HG03060 (cell line): ENCODE results near the gene SLC22A13.
"Not testable (repeated sequence)": the region's sequence is repeated elsewhere in the genome, so short reads cannot be mapped to it uniquely, and the experiment has no call there.

Source experiments
- ATAC-seq: cut with Tn5 transposase; IDR thresholded peaks from one replicate; pipeline ENCODE4 v1.9.1; 2021; ENCODE audit warnings: low read depth, moderate number of reproducible peaks; ENCODE audit not compliant: unreplicated experiment

Gene SLC22A13

DNA sequence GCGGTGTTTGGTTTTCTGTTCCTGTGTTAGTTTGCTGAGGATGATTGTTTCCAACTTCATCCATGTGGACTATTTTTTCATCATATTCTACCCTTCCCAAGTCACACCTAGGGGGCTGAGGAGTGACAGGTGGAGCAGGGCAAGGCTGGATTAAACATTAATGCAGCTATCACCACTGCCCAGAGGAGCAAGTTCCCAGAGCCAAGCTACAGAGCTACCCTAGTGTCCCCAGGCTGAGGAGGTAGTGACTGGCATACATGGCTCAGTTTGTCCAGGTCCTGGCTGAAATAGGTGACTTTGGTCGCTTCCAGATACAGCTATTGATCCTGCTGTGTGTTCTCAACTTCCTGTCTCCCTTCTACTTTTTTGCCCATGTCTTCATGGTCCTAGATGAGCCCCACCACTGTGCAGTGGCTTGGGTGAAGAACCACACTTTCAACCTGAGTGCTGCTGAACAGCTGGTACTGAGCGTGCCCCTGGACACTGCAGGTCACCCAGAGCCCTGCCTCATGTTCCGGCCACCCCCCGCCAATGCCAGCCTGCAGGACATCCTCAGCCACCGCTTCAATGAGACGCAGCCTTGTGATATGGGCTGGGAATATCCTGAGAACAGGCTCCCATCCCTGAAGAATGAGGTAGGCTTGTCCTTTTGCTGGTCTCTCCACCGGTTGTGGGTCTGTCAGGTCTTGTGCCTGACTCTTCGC lies at the start of gene SLC22A13:
TSS of gene SLC22A13 (plus strand) at position 209 of the 704 bp plus-strand sequence. CDS start at position 258, 49 bp downstream.
- no peak for ATAC-seq

GRCh38 chr3:38219609-38220197 lies 45.9 kb upstream of the SLC22A13 start:
- ATAC-seq, result no peak

DNA sequence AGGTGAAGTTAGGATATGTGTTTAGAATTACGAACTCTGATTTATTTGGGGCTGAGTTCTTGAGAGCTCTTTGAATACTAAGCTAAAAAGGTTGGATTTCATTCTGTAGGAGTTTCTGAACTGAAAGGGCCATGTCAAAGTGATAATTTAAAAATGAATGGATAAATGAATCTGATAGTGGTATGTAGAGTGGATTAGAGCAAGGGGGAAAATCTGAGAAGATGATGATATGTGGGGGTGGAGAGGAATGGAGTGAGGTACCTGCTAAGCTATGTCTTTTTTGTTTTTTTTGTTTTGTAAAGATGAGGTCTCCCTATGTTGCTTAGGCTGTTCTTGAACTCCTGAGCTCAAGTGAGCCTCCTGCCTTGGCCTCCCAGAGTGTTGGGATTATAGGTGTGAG lies 44.6 kb upstream of the SLC22A13 start:
- no peak for ATAC-seq

DNA sequence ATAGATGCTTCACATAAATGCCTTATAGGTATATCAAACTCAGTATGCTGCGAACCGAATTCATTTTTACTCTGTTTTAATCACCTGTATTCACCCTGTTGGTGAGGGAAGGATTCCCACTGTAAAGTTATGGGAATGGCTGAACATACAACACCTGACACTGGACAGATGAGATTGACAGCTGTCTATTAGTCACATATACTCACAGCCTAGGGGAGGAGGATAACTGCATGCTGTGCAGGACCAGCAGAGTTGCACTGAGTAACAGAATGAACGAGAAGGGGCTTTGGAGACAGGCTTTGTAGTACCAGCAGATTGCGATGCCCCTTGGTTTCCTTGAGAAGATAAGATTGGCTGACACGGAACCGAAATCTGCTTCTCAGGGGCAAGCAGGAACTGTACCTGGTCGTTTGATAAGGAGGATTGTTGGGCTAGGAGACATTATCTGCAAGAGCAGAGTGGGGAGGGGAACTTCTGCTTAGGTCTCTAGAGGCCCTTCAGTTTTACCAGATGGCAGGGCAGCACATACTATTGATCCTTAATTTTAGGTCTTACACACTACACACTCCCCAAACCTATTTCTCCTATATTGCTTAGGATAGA lies 43.5 kb upstream of the SLC22A13 start:
- no peak for ATAC-seq

- no peak for ATAC-seq
Measured at GRCh38 chr3:38224357-38224756, 41.3 kb upstream of the SLC22A13 start.

GRCh38 chr3:38226273-38226672 lies 39.3 kb upstream of the SLC22A13 start:
- no peak for ATAC-seq

DNA sequence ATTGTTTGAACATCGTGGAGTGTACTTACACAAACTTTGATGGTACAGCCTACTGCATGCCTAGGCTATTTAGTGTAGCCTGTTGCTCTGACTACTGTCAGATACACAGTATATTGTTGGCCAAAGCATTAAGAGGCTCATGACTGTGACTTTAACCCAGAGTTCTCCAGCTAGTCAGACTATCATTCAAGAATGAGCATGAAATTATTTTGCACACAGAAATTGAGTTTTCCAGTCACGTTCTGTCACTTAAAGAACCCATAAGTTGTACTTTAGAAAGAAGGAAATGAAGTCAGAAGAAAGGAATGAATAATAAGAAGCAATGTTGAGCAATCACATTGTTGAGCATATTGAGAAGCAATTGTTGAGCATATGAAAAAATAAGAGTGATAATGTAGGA lies 37.6 kb upstream of the SLC22A13 start:
- ATAC-seq, result no peak

DNA sequence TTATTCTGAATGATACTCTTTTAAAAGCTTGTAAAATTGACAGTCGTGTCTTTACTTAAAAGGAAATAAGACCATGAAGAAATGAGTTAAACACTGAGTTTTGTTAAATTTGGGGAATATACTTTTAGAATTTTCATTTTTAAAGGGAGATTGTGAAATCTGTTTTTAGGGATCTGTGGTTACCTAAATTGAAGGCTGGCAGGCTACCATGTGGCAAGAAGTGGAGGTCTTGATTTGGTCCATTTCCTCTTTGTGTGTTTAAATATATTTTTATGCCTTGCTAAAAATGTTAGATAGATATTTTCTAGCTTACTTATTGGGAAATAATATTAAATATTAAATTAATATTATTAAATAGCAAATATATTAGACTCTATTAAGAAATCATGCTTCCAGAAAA lies 36.6 kb upstream of the SLC22A13 start:
- no peak for ATAC-seq

GRCh38 chr3:38232701-38233100 lies 32.9 kb upstream of the SLC22A13 start:
- ATAC-seq, result no peak

DNA sequence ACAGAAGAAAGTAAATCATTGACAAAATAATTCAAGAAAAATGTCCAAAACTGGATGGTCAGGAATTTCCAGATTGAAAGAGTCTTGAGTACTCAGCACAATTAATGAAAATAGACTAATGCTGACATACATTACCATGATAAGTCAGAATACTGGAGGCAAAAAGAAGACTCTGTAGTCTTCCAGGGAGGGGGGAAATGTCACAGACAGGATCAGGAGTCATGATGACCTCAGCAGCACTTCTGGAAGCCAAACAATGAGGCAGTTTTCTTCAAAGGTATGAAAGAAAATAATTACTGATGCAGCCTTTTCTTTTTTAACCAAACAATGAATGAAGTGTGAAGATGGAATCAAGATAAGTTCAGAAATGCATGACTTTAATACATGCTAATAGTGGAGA lies 30.1 kb upstream of the SLC22A13 start:
- ATAC-seq, result no peak

- no peak for ATAC-seq
Measured at GRCh38 chr3:38238416-38239008, 27.1 kb upstream of the SLC22A13 start.

- not testable (repeated sequence) for ATAC-seq
Measured at GRCh38 chr3:38242812-38243211, 22.8 kb upstream of the SLC22A13 start.

GRCh38 chr3:38245930-38246329 lies 19.7 kb upstream of the SLC22A13 start:
- no peak for ATAC-seq

GRCh38 chr3:38247366-38248035 lies 18.1 kb upstream of the SLC22A13 start:
- ATAC-seq, result no peak

DNA sequence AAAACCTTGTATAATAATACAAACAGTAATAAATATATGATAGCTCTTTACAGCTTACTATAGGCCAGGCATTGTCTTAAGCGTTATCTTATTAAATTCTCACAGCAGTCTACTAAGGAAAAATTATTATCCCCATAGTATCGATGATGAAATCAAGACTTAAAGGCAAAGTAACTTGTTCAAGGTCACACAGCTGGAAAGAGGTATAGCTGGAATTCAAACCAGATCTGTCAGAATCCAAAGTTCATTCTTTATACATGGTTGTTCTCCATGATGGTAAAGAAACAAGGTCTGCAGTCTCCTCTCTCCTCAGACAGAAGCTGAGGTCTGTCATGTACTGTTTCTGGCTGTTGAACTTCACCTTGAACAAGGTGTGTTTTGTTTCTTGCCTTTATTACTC lies 15.4 kb upstream of the SLC22A13 start:
- ATAC-seq, result no peak

- ATAC-seq, result no peak
Measured at GRCh38 chr3:38251197-38251596, 14.4 kb upstream of the SLC22A13 start.

- no peak for ATAC-seq
Measured at GRCh38 chr3:38253704-38254103, 11.9 kb upstream of the SLC22A13 start.

DNA sequence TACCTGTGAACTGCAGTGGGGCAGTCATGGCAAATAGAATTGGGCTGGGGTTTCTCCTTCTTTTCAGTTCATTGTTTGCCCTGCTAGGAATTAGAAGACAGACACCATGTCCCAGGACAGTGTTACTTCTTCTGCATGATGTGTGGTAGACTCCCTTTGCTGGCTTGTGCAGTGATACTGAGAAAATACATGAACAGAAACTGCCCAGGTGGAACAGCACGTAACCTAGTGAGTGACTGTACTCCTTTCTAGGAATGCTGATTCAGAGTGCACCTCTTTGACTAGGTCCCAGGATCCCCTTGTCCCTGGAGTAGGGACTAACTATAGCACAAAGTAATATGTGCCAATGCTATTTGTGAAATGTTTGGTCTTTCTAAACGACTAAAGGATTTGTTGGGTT lies 10.7 kb upstream of the SLC22A13 start:
- ATAC-seq, result no peak

DNA sequence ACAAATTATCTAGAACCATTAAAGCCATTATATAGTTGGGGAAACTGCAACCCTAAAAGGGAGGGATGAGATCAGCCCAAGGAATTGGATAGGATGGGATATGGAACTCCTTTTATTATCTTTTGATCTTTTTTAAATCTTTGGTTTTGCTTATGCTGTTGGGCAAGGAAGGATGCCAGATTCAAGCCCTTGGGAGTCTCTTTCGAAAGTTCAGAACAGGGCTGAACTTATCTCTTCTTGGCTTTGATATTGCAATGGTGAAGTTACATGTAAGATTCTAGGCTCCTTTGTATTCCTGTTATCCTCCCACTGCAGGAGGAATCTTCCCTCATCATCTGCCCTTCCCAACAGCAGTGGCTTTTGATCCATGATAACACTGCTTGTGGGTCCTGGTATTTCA lies 10.0 kb upstream of the SLC22A13 start:
- no peak for ATAC-seq

DNA sequence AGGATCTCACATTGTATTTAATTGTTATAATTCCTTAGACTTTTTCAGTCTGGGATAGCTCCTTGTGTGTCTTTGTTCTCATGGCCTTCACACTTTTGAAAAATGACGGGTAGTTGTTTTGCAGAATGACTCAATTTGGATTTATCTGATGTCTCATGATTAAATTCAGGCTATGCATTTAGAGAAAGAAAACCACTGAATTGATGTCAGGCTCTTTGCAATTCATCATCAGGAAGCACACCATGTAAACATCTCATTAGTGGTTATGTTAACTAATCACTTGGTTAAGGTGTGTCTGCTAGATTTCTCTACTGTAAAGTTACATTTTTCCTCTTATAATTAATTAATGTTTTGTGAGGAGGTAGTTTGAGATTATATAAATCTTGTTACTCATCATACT lies 8.0 kb upstream of the SLC22A13 start:
- no peak for ATAC-seq

- ATAC-seq, result no peak
Measured at GRCh38 chr3:38260474-38260873, 5.1 kb upstream of the SLC22A13 start.
